Activated T-helper 1 cell treated with Interleukin-2 at 50 U/mL for 16 hours (primary cell): Measurements from ENCODE around the gene HGD.
A peak's percentile ranks its signal among the peaks of the same experiment; 100 is the strongest.

Experiments
- DNase-seq: peaks from one replicate; pipeline ENCODE4 v3.0.0-alpha.2; 2020; ENCODE audit warnings: low read depth

Gene HGD

GRCh38 chr3:120682095-120682681, at the start of gene HGD:
HGD (minus strand) TSS chr3:120682239; CDS start chr3:120682111, 128 bp downstream.
- DNase-seq, result no peak

- DNase-seq, result no peak
Observed at GRCh38 chr3:120730576-120731542, 48.8 kb upstream of the HGD start.

GRCh38 chr3:120726791-120727190, 44.8 kb upstream of the HGD start:
- DNase-seq, result no peak

GRCh38 chr3:120719167-120719834, 37.3 kb upstream of the HGD start:
- DNase-seq, result peak; percentile 73

GRCh38 chr3:120713262-120713661, 31.2 kb upstream of the HGD start:
- no peak for DNase-seq

- no peak for DNase-seq
Observed at GRCh38 chr3:120710369-120710768, 28.3 kb upstream of the HGD start.

- no peak for DNase-seq
Observed at GRCh38 chr3:120708408-120708807, 26.4 kb upstream of the HGD start.

GRCh38 chr3:120706950-120707349, 24.9 kb upstream of the HGD start:
- no peak for DNase-seq

- DNase-seq, result no peak
Observed at GRCh38 chr3:120705884-120706582, 24.0 kb upstream of the HGD start.

GRCh38 chr3:120699333-120699732, 17.3 kb upstream of the HGD start:
- DNase-seq, result no peak

GRCh38 chr3:120693439-120694171, 11.6 kb upstream of the HGD start:
- DNase-seq, result no peak

- DNase-seq, result no peak
Observed at GRCh38 chr3:120689395-120689794, 7.4 kb upstream of the HGD start.

- DNase-seq, result no peak
Observed at GRCh38 chr3:120688121-120688520, 6.1 kb upstream of the HGD start.

GRCh38 chr3:120685411-120685810, 3.4 kb upstream of the HGD start:
- no peak for DNase-seq

GRCh38 chr3:120684896-120685295, 2.9 kb upstream of the HGD start:
- no peak for DNase-seq

GRCh38 chr3:120683671-120684301, 1.7 kb upstream of the HGD start:
- no peak for DNase-seq

GRCh38 chr3:120683213-120683612, 1.2 kb upstream of the HGD start:
- DNase-seq, result no peak

- DNase-seq, result no peak
Observed at GRCh38 chr3:120681506-120682038, 467 bp downstream of the HGD start.

- no peak for DNase-seq
Observed at GRCh38 chr3:120681018-120681417, 1.0 kb downstream of the HGD start.

- no peak for DNase-seq
Observed at GRCh38 chr3:120680193-120680894, 1.7 kb downstream of the HGD start.
